GM21528 (cell line): Measurements from ENCODE around the gene BICDL1.

Experiments
- ATAC-seq: cut with Tn5 transposase; IDR thresholded peaks from one replicate; pipeline ENCODE4 v1.9.1; 2021; ENCODE audit warnings: mild to moderate bottlenecking, moderate library complexity; ENCODE audit not compliant: unreplicated experiment, low FRiP score

The BICDL1 gene

DNA sequence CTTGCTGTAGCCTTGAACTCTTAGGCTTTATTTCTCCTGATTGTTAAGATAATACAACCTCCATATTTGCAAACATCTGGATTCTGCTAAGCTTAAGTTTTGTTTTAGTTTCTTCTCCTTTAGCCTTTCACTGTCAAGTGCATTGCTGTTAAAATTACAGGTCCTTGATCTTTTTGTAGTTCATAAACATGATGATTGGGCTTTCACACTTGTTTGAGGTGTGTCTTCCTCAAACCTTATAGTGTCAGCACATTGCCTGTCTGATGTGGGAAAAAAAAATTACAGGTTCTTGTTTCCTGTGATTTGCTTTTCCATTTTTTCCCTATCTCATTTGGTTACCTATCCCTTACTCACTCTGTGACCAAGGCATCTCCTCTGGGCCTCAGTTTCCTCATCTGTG lies 59.2 kb downstream of the BICDL1 start:
- ATAC-seq = no peak

DNA sequence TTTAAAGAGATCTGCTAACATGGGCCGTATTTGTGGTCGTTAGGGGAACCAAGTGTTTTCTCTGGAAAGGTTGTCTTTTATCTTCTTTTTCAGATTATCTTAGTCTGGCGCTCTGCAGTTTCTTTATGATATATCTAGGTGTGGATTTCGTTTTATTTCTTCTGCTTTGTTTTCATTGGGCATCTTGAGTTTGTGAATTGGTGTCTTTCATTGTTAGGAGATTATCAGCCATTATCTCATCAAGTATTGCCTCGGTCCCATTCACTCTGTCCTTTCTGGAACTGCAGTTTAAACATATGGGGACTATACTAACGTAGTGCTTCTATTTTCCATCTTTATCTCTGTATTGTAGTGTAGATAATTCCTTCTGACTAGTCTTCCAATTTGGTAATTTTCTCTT lies 60.4 kb downstream of the BICDL1 start:
- no peak for ATAC-seq

DNA sequence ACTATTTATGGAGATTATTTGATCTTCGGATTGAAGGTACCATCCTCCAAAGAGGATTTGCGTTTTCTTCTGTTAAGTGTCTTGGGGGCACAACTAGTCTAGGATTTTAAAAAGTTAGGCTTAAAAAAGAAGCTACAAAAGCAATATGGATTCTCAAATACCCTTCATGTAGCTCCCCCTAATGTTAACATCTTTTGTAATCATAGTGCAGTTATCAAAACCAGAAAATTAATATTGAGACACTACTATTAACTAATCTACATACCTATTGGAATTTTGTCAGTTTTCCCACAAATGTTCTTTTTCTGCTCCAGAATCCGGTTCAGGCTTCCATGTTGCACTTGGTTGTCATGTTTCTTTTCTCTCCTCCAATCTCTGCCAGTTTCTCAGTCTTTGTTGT lies 62.5 kb downstream of the BICDL1 start:
- ATAC-seq = no peak

DNA sequence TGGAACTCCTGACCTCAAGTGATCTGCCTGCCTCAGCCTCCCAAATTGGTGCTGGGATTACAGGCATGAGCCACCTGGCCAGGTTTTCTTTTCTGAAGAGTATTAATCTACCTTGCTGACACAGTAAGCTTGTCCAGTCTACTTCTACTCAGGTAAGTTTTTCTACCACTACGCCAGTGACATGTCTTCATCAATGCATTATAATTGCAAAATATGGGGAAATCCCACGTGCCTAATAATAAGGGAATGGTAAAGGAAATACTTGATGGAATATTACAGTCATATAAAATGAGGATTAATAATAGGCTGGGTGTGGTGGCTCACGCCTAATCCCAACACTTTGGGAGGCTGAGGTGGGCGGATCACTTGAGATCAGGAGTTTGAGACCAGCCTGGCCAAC lies 65.3 kb downstream of the BICDL1 start:
- no peak for ATAC-seq

DNA sequence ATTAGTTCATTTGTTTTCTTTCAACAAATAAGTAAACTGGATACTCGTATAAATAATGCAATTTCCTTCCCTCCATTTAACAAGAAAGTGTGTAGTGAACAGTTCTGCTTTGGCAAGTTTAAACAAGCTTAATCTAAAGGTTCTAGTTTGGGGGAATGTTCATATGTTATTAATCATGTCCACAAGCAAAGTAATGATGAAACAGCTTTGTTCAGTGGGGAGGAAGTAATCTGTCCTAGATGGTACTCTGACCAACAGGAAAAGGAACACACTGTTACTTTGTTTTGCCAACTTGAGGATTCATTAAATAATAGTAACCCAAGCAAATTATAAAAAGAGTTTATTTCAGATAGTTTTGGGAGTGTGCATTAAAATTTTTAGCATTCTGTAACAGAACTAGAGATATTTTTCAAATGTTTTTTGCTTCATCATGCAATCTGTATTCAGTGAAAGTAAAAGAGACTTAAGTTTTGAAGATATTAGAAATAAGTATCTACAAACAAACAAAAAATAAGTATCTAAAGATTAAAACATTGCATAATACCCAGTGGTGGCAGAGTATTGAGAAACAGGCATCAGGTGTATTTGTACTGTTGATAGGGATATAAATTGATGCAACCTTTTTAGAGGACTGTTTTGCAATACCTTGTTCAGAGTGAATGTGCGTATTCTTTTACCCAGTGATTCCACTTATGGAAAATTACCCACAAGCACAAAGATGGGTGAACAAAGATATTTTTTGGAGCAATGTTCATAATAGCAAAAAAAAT lies 66.4 kb downstream of the BICDL1 start:
- no peak for ATAC-seq

DNA sequence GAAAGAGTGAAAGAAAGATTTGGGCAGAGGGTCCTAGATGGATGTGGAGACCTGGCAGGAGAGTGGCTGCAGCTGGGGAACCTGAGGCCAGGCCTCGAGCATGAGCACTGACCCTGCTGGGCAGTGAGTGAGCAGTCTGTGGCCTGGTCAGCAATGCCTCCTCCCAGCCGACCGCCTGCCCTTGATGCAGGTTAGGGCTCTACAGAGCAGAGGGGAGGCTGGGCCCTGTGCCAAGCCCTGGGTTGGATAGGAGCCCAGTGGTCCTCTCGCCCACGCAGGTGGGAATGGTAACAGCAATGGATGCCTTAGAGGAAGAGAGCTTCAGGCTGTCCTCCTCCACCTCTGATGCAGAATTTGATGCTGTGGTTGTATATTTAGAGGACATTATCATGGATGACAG lies 67.7 kb downstream of the BICDL1 start:
- ATAC-seq = no peak

DNA sequence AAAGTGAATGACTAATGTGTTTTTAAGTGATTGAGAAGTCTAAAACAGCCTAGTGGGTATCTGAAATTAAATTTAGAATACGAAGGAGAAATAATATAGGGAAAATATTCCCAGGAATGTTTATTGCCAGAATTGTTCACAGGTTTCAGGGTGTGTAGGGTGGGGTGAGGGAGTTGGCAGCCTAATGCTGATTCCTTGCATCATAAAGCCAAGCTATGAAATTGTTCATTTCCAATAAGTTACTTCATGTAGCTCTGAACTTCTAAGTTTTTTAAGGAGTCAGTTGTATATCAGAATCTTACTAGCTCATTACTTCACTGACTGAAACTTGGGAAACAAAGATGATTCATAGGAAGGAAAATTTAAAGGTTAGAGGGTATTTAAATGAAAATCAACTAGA lies 71.2 kb downstream of the BICDL1 start:
- ATAC-seq = no peak

DNA sequence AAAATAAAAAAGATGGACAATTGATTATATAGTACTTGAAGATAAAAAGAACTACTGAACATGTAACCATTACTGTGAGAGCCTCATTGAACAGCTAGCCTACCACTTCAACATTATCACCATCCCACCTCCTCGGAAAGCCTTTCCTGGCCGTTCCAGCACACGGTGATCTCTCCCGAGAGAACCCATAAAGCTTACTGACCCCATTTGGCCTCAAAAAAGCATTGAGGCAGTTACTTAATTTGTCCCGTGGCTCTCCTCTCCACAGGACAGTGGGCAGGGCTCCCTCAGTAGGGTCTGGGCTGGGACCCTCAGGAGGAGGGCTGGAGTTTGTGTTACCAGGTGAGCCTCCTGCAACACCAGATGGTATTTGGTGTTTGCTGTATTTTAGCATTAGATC lies 71.7 kb downstream of the BICDL1 start:
- ATAC-seq = no peak

DNA sequence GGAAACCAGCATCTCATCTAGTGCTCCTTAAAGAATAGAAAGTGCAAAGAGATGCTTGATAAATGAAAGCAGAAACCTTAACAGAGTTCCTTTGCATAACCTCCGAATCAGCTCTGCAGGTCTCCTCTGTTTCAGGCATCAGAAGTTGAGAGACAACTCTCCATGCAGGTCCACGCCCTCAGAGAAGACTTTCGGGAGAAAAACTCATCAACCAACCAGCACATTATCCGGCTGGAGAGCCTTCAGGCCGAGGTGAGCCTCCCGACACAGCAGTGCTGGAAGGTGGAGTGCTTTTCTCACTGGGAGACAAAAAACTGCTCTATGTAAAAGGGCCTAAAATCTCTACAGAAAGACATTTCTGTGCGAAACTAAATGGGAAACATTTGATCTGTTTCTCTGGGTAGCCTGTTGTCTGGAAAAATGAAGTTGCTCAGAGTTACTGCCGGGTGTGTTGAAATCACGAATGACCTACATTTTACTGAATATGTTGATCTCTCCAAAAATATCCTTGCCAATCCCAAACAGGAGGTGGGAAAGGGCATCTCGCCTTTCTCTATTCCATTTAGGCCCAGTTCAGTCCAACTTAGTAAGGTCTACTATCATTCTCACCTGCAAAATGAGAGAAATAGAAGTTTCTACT lies 72.7 kb downstream of the BICDL1 start:
- no peak for ATAC-seq

DNA sequence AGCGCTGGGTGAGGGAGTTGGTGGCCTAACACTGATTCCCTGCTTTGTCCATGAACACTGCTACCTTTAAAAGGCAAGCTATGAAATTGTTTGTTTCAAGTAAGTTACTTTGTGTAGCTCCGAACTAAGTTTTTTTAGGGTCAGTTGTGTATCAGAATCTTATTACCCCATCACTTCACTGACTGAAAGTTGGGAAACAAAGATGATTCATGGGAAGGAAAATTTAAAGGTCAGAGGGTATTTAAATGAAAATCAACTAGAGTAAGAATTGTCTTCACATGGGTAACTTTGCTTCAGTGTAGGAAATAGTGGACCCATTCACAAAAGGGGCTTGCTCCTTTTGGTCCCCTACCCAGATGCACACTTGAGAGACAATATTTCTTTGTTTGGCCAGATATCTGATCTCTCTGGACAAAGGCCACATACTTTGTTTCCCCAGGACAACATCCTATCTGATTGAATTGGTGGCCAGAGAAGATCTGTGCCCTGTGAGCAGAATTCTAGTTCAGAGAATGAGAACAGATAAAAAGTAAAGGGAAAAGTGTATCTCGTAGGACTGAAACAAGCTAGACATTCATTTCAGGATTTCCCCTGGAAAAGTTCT lies 74.0 kb downstream of the BICDL1 start:
- no peak for ATAC-seq

DNA sequence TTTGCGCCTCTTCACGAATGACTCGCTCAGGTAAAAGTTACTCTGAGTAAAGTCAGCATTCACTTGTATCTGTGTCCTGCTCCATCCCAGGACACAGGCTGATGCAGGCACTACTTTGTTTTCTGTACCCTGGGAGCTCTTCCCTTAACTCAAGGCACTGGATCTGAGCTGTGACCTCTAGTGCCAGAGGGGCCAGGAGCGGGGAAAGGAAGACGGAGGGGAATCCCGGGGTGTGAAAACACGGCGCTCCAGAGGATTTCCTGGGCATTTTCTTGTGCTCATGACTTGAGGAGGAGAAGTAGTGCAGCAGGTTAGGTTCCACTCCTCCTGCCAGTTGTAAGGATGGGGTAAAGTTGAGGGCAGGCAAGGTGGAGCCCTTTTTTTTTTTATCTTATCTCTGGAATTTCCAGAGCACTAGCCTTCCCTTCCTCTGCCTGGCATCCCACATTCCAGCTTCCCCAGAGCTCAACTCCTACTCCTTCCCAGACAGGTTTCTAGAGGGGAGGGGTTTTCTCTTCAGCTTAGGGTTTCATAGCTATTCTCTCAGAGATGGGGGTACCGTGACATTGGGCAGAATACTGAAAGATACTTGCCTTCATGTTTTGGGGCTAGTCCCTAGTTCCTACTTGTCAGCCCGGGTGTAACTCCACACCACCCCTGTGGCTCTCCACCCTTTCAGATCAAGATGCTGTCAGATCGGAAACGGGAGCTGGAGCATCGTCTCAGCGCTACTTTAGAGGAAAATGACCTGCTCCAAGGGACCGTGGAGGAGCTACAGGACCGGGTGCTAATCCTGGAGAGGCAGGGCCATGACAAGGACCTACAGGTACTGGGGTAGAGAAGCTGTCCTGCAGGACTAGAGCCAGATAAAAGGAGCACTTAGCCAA lies 75.3 kb downstream of the BICDL1 start:
- no peak for ATAC-seq

DNA sequence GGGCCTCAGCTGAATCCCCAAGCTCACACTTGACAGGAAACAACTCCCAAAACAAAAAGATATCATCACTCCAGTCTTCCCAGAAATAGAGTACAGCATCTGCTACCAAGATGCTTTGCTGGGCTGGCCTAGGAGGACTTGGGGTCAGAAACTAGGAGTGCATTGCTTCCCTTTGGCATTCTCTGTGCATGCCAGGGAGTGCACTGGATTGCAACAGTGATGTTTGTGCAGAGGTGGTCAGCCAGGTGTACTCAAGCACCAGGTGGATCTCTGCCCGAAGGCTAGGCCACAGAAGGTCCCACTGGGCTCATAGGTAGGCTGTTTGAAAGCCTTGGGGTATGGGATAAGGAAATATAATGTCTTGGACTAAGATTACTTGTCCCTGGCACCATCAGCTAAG lies 76.4 kb downstream of the BICDL1 start:
- ATAC-seq = no peak

DNA sequence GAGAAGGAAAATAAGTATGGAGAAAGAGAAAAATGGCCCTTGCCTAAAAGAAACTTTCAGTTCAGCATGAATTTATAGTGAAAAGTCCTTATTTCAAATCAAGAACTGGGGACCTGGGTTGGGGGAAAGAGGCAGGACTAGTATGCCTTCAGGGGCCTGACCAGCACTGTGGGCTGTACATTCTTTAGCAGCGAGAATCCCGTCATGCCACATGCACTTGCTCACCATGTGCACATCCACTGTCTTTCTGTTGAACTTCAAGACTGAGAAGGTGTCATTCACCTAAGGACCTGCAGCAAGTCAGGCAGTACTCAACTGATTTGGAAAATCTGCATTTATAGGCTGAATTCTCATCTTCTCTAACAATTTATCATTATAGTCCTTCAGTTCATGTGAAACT lies 77.3 kb downstream of the BICDL1 start:
- no peak for ATAC-seq

DNA sequence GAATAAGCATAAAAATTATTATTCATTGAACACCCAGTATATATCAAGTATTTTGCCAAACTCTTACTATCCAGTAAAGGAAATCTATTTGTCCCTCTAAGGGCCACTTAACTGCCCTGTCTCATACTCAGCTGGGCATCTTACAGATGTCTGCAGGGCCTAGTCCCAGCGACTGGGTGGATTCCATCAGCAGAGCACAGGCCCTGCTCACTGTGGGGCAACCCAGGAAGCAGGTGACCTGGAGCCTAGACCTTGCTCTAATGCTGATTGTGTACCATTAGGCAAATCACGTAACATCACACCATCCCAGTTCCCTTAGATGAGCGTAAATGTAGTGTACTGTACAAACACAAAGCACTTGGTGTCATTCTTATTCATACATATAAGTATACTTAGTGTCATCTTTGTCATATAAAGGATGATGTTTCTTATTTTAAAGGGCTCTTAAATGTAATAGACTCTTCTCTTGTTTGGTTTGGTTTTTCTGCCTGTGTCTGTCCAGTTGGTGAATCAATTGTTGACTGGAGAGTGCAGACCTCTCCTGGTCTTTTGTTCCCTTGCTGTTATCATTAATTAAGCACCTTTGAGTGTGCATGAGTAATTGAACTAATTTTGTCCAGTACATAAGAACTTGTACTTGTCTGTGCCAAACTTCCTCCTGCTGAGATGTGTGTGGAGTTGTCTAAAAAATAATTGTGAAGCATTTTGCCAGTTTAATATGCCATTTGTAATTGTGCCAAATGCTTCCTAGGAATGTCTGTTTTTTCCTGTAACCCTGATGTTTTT lies 78.2 kb downstream of the BICDL1 start:
- ATAC-seq = no peak

DNA sequence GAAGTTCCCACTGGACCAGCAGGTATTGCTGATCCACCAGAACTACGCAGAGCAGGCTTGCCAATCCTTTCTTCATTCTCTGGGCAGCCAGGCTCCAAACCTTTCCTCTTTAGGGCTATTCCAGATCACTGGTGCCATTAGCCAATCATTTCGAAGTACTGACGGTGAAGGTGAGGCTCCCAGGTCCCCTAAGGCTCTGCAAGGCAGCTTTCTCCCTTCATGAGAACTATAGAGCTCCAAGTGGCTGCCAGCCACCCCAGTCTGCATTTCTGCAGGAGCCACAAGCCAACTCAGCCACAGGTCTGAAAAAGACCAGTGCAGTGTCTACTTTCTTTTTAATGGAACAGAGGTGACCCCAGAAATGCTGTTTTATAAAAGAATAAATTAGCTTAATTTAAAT lies 78.9 kb downstream of the BICDL1 start:
- no peak for ATAC-seq

DNA sequence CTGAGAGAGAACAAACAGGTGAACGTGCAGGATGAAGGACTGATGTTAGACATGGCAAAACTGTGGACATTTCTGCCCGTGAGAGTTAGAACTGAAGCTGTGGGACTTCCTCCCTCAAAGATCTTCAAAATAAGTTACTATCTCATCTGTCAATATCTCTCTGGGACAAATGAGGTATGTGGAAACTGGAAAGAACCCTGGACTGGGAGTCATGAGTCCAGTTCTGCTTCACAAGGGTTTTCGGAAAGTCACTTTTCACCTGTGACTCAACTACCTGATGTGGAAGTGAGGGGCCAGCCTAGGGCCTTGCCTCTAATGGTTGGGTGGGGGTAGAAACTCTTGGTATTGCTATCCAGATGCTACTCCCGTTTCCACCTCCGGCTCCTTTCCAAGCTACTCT lies 80.2 kb downstream of the BICDL1 start:
- ATAC-seq = no peak

DNA sequence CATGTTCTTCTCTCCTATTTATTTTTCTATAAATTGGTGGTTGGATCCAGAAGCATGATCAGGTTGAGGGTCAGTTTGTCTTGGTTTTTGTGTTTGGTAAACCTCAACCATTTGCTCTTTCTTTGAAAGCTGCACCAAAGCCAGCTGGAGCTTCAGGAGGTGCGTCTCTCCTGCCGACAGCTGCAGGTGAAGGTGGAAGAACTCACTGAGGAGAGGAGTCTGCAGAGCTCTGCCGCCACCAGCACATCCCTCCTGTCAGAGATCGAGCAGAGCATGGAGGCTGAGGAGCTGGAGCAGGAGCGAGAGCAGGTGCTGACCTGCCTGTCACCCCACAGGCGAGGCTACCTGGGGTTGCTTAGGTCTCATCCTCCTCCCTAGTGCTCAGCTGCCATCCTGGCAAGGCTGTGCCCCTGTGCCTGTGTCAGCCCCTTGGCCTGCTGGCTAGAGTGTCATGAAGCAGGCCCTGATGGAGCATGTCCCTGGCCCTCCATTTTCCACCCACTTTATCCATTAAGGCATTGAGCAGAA lies 82.5 kb downstream of the BICDL1 start:
- ATAC-seq = no peak

DNA sequence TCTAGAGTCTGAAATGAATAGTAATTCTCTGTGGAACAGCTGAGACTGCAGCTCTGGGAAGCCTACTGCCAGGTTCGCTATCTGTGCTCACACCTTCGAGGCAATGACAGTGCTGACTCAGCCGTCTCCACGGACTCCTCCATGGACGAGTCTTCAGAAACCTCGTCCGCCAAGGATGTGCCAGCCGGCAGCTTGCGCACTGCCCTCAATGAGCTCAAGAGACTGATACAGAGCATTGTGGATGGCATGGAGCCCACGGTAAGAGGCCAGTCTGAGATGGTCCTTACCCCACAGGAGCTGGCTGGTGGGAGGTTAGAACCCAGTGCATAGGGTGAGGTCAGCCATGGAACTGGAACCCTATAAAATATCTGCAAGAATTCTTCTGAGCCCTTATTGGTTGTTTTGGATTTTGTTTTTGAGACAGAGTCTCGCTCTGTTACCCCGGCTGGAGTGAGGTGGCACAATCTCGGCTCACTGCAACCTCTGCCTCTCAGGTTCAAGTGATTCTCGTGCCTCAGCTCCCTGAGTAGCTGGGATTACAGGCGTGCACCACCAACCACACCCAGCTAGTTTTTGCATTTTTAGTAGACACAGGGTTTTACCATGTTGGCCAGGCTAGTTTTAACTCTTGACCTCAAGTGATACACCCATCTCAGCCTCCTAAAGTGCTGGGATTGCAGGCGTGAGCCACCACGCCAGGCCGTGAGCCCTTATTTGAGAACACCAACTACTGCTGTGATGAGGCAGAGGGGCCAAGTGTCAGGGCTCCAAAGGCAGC lies 83.6 kb downstream of the BICDL1 start:
- ATAC-seq = no peak

DNA sequence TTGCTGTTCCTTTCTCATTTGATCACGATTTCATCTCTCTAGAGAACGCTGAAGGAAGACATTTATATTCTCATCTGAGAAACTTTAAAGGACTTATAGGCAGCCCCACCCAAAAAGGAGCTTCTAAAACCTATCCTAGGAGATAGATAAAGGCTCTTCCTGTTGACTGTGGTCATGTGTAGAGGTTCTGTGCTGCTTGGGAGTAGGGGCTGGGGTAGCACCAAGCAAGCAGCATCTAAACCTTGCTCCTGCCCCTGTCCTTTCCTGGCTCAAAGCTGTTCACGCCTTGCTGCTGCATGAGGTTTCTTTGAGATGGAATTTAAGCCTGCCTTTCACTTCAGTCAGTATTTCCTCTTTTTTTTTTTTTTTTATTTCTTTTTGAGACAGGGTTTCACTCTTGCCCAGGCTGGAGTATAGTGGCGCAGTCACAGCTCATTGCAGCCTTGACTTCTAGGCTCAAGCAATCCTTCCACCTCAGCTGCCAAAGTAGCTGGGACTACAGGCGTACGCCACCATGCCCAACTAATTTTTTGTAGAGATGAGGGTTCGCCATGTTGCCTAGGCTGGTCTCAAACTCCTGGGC lies 86.1 kb downstream of the BICDL1 start:
- no peak for ATAC-seq
